Myocyte (in vitro differentiated cells): ENCODE data around the gene HSDL1. TPM values are rescaled to one million over a fixed set of nuclear protein-coding genes. Genes with fewer than 3 reads are reported as not detected.
A peak's percentile ranks its signal among the peaks of the same experiment; 100 is the strongest.

Experiments
- DNase-seq: peaks from one replicate; pipeline ENCODE4 v3.0.0-alpha.2; 2012; ENCODE audit warnings: low read depth
- total RNA-seq: library from RNA; depleted of rRNA; stranded (reverse); fragments of >200 nt; gene quantifications from 2 replicates; pipeline ENCODE4 v1.2.3, GENCODE V29; 2014

Gene HSDL1
- total RNA-seq, 1 donor from 2014 or later: 31.8 TPM

GRCh38 chr16:84176192-84177053 lies 31.4 kb upstream of the HSDL1 start:
- DNase-seq: no peak

- DNase-seq: peak; percentile 68
Measured at GRCh38 chr16:84175350-84176081, 30.5 kb upstream of the HSDL1 start.

GRCh38 chr16:84174396-84174795 lies 29.4 kb upstream of the HSDL1 start:
- no peak for DNase-seq

- DNase-seq: no peak
Measured at GRCh38 chr16:84169765-84170310, 24.9 kb upstream of the HSDL1 start.

- DNase-seq: no peak
Measured at GRCh38 chr16:84166796-84167695, 22.1 kb upstream of the HSDL1 start.

GRCh38 chr16:84165746-84166145 lies 20.8 kb upstream of the HSDL1 start:
- DNase-seq: no peak

GRCh38 chr16:84161801-84162200 lies 16.8 kb upstream of the HSDL1 start:
- DNase-seq: no peak

- DNase-seq: no peak
Measured at GRCh38 chr16:84161037-84161436, 16.1 kb upstream of the HSDL1 start.

GRCh38 chr16:84159800-84160199 lies 14.8 kb upstream of the HSDL1 start:
- no peak for DNase-seq

GRCh38 chr16:84159007-84159406 lies 14.0 kb upstream of the HSDL1 start:
- no peak for DNase-seq

GRCh38 chr16:84156342-84156784 lies 11.4 kb upstream of the HSDL1 start:
- DNase-seq: no peak

- no peak for DNase-seq
Measured at GRCh38 chr16:84155771-84156170, 10.8 kb upstream of the HSDL1 start.

GRCh38 chr16:84155226-84155625 lies 10.2 kb upstream of the HSDL1 start:
- no peak for DNase-seq

GRCh38 chr16:84153660-84154214 lies 8.8 kb upstream of the HSDL1 start:
- DNase-seq: no peak

GRCh38 chr16:84150926-84151325 lies 5.9 kb upstream of the HSDL1 start:
- DNase-seq: no peak

- DNase-seq: no peak
Measured at GRCh38 chr16:84144209-84144858, 643 bp downstream of the HSDL1 start.

- DNase-seq: no peak
Measured at GRCh38 chr16:84143784-84144199, 1.2 kb downstream of the HSDL1 start.

- DNase-seq: no peak
Measured at GRCh38 chr16:84143081-84143480, 1.9 kb downstream of the HSDL1 start.

- no peak for DNase-seq
Measured at GRCh38 chr16:84141143-84141670, 3.8 kb downstream of the HSDL1 start.
